NCI-H226 (cell line): Measurements from ENCODE around the gene RBP3.
A peak's percentile ranks its signal among the peaks of the same experiment; 100 is the strongest.

Experiments
- DNase-seq: peaks from one replicate; pipeline ENCODE4 v3.0.0-alpha.2; 2015

Gene RBP3

GRCh38 chr10:47403446-47404318 lies 55.5 kb downstream of the RBP3 start:
- peak; percentile 51 for DNase-seq

- no peak for DNase-seq
These were observed 56.3 kb downstream of the RBP3 start for GRCh38 chr10:47404446-47404845.

- DNase-seq, result no peak
These were observed 56.8 kb downstream of the RBP3 start for GRCh38 chr10:47404937-47405336.

- DNase-seq, result peak; percentile 45
These were observed 57.8 kb downstream of the RBP3 start for GRCh38 chr10:47405857-47406547.

GRCh38 chr10:47406548-47406869 lies 58.3 kb downstream of the RBP3 start:
- no peak for DNase-seq

GRCh38 chr10:47406870-47407691 lies 58.9 kb downstream of the RBP3 start:
- DNase-seq, result peak; percentile 98
